NCI-H2196 (cell line): ENCODE data around the gene MCM3AP.
"Not testable (repeated sequence)": the region's sequence is repeated elsewhere in the genome, so short reads cannot be mapped to it uniquely, and the experiment has no call there.

Experiments
- DNase-seq: peaks from one replicate; lab custom pipeline; 2025; ENCODE audit not compliant: unreplicated experiment; lab: John Stamatoyannopoulos, UW

Gene MCM3AP

DNA sequence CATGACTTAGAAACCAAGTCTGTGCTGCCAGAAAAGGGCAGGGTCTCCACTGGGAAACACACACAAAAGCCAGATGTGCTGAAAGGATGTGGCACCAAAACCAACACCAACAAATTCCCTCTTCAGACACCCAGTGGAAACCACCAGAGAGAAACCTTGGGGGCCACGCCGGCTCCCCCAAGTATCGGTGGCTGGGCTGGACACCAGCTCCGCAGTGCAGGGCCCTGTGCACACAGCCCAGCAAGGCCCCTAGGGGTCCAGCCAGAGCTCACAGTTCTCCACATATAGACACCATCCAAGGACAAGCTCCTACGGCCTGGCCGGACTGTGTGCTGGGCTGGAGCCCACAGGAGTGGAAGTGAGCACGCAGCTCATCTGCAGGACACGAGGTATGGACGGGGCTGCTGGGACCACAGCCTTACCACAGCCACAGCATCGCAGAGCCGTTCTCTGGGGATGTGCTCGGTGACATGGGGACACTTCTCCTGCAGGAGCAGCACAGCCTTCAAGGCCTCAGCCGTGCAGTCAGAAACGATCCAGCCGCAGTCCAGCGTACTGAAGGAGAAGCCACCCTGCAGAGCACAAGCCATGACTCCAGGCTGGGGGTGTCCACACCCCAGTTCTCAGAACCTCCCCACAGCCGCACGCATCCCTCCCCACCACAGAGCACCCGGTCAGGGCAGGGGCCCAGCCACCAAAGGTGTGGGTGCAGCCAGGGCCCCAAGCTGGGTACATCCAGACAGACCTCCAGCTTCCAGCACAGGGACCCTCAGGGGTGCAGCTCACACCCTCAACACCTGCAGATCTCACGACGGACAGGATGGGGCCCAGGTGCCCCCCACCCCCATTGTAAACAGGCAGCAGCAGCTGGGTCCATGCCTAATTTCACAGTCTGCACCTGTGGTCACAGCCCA is 78.1 kb downstream of the MCM3AP start:
- DNase-seq = no peak

DNA sequence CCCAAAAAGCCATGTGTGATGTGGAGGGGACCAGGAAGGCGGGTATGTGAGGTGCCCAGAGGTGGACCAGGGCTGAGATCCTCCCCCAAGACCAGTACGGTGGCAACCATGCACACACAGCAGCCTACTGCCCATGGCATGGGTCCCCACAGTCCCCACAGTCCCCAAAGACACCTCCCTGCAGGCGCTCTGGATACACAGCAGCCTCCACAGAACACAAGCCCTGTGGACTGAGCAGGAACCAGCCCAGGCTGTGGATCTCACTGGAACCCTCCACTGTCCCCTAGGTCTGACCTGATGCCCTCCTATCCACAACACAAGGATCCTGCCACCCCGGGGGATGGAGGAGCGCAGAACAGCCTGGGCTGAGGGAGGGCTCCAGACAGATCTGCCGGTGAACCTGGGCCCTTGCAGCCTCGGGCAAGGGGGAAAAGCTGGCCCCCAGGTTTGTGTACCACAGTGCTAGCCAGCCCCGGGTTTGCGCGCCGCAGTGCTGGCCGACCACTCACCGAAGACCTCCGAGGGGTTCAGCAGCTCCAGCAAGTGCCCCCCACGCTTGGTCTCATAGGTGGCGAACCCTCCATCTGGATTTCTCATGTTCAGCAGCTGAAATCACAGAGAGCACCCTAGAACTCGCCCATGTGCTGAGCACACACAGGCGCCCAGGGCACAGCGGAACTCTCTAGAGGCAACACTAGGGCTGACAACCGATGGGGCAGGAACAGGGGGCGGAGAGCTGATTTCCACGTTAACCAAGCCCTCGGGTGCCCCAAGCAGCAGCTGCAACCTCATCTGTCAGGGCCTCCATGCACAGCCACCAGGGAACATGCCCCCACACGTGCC is 79.0 kb downstream of the MCM3AP start:
- DNase-seq = no peak

DNA sequence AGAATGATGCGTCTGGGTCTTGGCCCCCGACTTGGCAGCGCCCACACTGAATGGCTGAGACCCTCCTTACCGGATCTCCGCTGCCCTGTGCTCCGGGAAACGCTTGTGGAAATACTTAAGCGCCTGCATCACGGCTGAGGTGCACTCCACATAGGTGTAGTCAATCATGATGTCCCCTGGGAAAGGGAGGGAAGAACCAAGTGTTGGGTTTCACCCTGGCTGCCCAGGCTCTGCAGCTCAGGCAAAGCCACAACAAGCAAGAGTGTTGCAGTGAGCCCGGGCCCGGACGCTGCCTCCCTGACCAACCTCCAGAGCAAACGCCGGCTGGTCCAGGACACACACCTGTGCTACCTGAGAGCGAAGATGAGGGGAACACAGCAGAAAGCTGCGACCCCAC is 79.6 kb downstream of the MCM3AP start:
- no peak for DNase-seq

DNA sequence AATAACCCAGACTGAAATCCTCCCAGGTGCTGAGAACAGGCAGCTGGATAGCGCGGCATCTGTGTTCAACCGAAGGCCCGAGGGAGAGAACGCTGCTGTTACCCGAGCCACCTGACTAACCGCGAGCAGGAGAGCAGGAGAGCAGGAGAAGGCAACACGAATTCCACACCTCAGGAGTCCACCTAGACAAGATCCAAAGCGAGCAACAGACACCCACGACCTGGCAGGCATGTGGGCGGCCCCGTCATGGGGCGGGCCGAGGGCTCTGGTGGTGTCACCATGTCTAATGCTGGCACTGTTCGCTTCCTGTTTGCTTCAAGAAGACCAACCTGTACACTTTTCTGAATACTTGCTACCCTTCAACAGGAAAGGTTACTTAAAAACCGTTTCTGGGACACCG is 80.2 kb downstream of the MCM3AP start:
- DNase-seq = no peak

DNA sequence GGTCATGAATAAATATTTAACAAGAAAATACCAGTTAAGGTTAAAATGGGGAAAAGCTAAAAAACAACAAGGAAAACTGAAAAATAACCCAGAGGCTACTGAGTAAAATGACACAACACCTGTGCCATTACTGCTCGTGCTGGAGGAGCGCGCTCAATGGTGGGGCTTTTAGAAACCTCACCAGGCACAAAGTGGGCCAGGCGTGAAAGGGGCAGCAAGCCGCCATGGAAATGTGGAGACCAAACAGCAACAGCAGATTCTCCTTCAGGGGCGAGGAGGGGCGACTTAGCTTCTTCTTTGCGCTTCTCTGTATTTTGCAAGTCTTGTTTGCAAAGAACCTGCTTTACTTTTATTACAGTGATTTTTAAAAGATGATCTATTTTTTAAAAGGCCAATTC is 82.2 kb downstream of the MCM3AP start:
- DNase-seq = no peak

DNA sequence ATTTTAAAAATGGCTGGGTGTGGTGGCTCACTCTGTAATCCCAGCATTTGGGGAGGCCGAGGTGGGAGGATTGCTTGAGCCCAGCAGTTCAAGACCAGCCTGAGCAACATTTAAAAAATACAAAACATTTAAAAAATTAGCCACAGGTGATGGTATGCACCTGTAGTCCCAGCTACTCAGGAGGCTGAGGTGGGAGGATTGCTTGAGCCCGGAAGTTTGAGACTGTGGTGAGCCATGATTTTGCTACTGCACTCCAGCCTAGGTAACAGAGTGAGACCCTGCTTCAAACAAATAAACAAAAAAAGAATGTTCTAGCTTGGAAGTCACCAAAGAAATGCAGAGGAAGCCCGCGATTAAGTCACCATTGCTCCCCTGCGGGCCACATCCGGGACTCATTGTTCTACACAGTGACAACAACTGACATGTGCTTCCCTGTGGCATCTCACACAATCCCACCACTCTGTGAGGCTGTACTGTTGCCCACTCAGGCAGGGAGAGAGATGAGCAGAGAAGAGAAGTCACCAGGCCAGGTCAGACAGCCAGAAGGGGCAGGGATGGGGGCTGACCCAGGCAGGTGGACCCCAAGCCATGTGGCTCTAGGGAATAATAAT is 82.7 kb downstream of the MCM3AP start:
- DNase-seq = no peak

DNA sequence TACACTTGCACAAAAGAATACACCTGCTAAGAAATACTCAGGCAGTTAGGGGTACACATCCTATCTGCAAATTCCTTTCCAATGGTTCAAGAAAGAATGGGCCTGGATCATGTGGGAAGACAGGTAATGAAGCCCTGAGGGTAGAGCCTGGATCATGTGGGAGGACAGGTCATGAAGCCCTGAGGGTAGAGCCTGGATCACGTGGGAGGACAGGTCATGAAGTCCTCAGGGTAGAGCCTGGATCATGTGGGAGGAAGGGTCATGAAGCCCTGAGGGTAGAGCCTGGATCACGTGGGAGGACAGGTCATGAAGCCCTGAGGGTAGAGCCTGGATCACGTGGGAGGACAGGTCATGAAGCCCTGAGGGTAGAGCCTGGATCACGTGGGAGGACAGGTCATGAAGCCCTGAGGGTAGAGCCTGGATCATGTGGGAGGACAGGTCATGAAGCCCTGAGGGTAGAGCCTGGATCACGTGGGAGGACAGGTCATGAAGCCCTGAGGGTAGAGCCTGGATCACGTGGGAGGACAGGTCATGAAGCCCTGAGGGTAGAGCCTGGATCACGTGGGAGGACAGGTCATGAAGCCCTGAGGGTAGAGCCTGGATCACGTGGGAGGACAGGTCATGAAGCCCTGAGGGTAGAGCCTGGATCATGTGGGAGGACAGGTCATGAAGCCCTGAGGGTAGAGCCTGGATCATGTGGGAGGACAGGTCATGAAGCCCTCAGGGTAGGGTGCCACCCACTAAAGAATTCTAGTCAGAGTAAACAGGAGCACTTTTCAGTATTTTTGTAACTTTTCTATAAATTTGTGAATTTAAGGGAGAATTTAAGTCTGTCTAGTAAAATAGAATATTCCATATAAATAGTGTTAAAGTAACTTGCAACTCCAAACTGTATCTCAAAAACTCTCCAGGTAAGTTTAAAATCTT is 84.3 kb downstream of the MCM3AP start:
- DNase-seq = not testable (repeated sequence)

DNA sequence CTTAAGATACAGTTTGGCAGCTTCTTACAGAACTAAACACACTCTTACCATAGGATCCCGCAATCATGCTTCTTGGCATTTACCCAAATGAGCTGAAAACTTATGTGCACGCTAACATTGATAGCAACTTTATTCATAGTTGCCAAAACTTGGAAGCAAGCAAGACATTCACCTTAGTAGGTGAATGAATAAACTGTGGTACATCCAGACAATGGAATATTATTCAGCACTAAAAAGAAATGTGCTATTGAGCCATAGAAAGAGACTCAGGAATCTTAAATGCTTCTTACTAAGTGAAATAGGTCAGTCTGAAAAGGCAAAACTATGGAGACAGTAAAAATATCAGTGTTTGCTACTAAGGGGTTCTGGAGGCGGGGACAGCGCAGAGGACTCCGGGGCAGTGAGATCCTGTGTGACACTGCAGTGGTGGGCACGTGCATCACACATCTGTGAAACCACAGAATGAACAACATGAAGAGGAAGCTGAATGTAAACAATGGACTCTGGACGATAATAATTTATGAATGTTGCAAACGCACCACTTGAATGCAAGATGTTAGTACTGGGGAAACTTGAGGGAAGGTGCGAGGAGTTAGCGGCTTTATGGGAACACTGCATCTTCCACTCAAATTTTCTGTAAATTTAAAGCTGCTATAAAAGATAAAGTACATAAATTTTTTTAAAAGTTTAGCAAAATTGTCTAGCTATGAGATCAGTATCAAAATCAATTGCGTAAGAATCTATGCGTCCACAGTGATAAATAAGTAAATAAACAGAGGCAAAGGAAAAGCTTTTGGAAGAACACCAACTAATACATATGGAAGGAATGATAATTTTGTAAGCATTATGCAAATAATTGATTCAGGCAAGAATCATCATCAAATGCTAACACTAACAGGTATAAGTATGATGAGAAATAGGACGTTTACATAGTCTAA is 85.7 kb downstream of the MCM3AP start:
- DNase-seq = no peak

DNA sequence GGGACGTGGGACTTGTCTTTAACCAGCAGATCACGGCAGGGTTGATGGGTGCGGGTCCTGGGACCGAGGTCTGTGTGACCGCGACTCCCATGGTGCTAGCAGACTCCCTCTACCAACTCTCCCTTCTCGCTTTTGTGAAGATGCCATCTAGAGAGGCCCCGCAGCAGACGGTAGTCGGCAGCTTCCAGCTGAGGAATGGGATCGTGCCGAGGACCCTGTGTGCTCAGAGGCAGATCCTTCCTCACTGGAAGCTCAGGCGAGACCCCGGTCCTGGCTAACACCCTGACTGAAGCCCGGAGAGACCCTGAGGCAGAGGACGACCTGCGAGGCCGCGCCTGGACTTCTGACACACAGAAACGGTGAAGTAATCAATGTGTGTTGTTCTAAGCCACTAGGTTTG is 88.7 kb downstream of the MCM3AP start:
- DNase-seq = no peak

DNA sequence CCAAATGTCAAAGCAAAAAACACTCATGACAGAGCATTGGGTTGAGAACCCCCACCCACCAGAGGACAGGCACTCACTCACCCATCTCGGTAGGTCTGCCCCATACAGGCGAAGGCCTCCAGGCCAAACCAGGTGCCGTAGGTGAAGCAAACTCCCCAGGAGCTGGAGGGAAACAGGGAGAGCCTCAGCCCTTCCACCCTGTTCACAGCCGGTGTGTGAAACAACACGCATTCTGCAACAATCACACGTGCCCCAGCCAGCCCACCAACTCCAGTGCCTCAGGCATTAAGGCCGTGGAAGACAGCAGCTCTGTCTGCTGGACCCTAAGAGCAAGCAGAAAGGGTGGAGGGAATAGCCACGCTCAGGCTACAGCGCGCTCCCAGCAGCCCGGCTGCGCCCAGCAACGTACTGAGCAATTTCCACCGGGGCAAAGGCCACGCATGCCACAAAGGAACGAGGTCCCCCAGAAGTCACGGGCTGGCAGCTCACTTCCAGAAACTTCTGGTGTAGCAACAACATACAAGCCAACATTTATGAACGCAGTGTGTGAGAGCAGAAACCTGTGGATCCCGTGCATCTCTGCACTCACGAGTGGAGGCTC is 89.7 kb downstream of the MCM3AP start:
- DNase-seq = no peak

DNA sequence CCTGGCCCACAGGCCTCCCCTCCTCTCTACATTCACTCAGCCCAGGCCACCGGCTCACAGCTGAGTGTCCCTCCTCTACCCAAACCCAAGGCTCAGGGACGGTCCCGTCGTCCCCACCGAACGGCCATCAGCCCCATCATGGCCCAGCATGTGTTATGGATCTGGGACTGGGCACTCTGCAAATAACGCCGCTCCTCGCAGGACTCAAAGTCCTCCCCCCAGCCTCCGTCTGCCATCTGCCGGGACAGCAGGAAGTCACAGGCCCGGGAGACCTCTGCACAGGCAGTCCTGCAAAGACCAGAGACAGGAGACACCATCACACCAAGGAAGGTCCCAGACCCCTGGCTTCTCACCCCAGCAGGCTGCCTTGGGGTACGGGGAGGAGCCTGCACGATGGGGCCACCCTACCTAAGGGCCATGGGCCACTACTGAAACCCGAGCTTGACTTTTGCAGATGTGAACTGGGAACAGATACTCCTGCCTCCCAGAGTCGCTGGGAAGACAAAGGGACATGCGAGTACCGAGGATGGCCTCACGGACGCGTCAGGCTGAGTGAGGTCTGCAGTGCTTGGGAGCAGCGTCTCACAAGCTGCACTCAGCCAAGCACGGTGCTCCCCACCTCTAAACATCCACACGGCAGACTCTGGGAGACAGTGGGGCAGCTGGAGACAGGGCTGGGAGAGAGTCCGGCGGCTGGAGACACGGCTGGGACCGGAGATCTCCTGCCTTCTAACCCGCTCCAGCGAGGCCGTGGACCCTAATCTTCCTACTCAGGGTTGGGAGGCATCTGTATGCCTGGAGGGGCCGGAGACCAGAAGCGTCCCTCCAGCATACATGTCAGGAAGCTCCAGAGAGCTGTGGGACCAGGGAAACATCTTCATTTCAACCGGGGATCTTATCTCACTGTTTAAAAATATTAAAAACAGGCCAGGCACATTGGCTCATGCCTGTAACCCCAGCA is 90.8 kb downstream of the MCM3AP start:
- DNase-seq = no peak

DNA sequence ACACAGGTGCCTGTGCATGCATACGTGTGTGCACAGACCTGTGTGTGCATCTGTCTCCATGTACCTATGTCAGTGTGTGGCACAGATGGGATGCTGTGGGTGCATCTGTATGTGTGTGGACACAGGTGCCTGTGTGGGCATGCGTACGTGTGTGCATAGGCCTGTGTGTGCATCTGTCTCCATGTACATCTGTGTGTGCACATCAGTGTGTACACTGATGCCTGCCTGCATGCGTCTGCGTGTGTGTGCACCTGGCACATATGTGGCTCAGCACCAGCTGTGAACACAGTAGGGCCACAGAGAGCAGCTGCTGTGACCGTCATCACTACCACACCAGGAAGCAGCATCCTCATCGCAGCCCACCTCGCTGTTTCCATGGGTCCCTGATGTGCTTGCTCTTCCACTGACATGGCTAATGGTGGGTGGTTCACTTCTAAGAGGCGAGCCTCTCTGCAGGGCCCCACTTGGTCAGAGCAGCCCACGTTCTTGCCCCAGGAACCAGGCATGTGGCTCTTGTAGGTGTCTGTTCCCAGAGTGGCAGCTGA is 91.5 kb downstream of the MCM3AP start:
- DNase-seq = no peak

DNA sequence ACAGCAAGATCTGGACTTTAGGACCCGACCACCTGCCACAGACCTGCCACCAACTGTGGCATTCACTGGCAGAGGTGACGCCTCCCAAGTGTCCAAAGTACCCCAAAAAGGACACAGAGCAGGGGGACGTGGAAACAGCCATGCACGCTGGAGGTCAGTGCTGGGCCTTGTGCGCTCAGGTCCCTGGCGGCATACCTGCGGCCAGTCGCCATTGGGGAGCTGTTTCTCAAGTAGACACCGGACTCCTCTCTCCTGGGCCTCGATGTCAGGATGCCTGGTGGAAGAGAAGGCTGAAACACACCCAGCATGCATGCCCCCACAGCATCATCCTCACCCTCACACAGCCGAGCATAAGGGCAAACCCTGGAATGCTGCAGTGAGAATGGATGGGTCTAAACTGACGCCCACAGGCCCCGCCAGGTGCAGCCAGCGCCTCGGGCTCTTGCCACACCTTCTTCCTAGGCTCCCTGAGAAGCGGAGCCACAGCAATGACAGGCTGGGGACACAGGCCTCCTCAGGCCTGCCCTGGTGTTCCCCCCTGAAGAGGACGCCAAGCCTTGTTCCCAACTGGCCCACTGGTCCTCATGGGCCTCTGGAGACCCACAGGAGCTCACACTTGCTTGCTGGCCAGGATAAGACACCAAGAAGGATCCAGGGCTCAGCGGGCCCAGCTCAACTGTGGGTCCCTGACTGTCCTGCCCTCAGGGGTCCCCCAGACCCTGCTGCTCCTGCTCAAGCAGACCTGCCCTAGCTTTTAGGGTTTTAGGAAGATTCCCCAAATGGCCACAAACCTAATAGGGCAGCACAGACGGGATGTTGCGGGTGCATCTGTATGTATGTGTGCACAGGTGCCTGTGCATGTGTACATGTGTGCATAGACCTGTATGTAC is 93.5 kb downstream of the MCM3AP start:
- no peak for DNase-seq

DNA sequence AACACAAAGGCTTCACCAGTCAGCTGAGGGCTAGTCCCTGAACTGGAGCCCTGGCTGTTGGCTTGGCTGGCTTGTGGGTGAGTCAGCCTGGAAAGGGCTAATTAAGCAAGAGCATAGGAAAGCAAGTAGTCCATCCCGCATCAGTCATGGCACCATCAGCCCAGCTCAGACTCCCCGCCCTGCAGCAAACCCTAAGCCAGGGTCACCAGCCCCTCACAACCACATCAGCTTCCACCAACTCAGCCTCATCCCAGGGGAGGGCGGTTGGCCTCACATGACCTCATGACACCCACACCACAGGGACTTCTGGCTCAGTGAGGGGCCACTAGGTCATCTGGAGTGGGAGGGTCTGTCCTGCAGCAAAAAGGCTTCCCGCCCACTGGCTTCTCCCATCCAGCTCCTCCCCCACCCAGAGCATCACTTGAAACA is 94.1 kb downstream of the MCM3AP start:
- no peak for DNase-seq

DNA sequence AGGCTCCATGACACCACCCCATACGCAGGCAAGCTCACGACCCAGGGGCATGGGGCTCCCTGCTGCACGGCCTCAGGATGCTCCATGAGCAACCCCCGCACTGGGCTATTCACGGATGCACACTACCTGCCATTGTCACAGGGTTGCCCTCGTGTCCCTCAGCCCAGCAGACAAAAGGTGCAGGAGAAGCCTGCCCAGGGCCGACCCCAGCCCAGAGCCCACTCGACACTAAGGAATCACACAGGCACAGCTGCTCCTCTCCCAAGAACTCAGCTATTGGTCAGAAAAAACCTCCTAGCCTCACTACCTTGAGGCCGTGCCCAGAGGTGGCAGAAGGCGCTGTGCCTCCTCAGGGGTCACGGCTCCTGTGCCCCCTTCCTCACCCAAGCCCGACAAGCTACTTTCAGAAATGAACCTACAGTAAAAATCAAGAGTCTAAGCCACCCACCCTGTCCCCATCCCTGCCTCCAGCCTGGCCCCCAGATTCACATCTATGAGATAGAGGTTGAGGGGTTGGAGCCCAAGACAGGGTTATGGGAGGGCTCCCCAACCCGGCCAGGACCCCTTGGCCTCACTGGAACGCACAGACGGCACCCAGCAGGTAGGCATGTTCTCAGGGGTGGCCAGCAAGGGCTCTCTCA is 94.8 kb downstream of the MCM3AP start:
- no peak for DNase-seq

DNA sequence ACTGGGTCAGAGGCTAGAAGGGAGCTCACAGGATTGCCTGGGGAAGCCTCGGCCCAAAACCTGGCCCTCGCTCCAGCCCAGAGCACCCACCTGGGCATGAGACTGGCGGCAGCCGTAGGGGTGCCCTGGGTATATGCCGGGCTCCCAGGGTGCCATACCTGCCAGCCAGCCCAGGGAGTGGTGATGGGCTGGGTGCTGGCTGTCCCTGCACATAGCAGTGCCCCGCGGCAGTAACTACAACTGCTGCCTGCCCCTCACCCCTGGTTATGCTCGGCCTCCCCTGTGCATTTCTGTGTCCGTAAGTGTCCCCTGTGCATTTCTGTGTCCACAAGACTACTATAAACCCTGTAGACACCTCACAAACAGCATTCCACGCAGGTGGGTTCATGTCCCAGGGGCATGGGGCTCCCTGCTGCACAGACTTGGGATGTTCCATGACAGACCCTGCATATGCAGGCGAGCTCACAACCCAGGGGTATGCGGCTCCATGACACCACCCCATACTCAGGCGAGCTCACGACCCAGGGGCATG is 95.4 kb downstream of the MCM3AP start:
- no peak for DNase-seq
